Measurements from ENCODE around the gene PADI3.

PADI3 gene

GRCh38 chr1:17230106-17230505, 18.8 kb upstream of the PADI3 start:
- TF ChIP-seq POLR2AphosphoS5 (IDR thresholded peaks at IDR 0.05; ENCODE audit: low read depth, low read length) (no peak), FOXP2 (optimal IDR thresholded peaks at IDR 0.05; ENCODE audit: borderline replicate concordance, extremely low read depth, extremely low read length, insufficient read depth) (no peak), REST (IDR thresholded peaks at IDR 0.05; ENCODE audit: insufficient read depth in 1 of 2, low read depth in 2 of 2, low read length in 2 of 2) (no peak), SIN3A (IDR thresholded peaks at IDR 0.05; ENCODE audit: borderline replicate concordance, insufficient read depth, low read length) (no peak), TAF1 (IDR thresholded peaks at IDR 0.05; ENCODE audit: borderline replicate concordance, insufficient read depth, low read length) (no peak)

DNA sequence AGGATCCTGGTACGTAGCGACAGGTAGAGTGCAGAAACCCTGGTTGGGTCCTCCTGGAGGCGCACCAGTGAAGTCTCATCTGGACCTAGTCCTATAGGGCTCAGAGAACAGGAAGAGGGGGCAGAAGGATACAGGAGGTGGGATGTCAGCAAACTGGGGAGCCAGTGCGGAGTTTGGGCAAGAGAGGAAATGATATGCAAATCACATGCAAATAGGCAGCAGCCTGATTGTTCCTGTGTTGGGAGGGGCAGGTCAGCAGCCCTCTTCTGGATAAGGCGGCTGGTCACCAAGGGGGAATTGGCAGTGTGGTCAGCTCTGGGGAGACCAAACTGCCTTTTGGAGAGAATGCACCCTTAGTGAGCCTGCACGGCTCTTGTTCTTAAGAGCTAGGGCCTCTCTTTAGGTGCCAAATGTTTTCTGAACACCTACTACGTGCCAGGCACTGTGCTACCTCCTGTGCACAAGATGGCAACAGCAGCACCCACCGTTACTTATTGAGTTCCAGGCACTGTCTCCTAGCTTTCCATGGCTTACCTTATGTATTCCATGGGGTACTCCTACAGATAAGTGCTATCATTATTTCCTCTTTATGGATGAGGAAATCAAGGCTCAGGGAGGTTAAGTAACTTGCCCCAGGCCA, 18.1 kb upstream of the PADI3 start:
- no peak for TF ChIP-seq SIN3A (IDR thresholded peaks at IDR 0.05; ENCODE audit: borderline replicate concordance, insufficient read depth, low read length)
- no peak for TF ChIP-seq TAF1 (IDR thresholded peaks at IDR 0.05; ENCODE audit: borderline replicate concordance, insufficient read depth, low read length)
- TF ChIP-seq REST (IDR thresholded peaks at IDR 0.05; ENCODE audit: insufficient read depth in 1 of 2, low read depth in 2 of 2, low read length in 2 of 2): no peak
- TF ChIP-seq POLR2AphosphoS5 (IDR thresholded peaks at IDR 0.05; ENCODE audit: low read depth, low read length): no peak
- TF ChIP-seq FOXP2 (optimal IDR thresholded peaks at IDR 0.05; ENCODE audit: borderline replicate concordance, extremely low read depth, extremely low read length, insufficient read depth): no peak

DNA sequence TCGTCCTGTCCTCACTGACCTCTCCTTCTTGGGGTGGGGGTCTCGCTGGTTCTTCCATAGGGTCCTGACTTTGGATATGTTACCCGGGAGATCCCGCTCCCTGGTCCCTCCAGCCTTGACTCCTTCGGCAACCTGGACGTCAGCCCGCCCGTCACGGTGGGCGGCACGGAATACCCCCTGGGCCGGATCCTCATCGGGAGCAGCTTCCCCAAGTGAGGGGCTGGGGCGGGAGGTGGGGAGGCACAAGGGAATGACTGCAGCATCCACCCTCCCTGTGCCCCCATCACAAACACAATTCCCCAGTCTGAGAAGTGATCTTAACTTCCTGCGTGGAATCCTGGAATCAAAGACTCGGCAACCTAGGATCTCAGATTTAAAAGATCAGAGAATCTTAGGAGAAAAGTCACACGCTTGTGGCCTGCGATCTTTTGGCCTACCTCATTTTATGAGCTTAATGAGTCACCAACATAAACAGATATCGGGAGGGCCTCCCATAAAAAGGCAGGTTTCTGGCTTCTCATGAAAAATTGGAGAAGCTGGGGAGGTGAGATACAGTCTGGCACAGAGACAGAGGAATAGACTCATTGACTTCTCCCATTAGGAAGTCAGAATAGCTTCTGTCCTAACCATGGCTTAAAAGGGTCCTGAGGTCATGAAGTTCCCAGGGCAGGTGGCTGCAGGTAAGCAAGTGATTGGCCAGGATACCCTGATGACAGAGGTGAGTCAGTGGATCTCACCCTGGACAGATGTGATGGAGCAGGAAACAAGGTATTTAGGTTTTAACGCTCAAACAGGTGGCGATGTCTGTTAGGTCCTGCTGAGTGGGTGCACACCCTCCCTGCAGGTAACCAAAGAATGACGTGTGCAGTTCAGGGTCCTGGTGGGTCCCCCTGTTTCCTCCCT, 15.9 kb upstream of the PADI3 start:
- TF ChIP-seq FOXP2 (optimal IDR thresholded peaks at IDR 0.05; ENCODE audit: borderline replicate concordance, extremely low read depth, extremely low read length, insufficient read depth): no peak
- TF ChIP-seq TAF1 (IDR thresholded peaks at IDR 0.05; ENCODE audit: borderline replicate concordance, insufficient read depth, low read length): no peak
- no peak for TF ChIP-seq REST (IDR thresholded peaks at IDR 0.05; ENCODE audit: insufficient read depth in 1 of 2, low read depth in 2 of 2, low read length in 2 of 2)
- no peak for TF ChIP-seq SIN3A (IDR thresholded peaks at IDR 0.05; ENCODE audit: borderline replicate concordance, insufficient read depth, low read length)
- no peak for TF ChIP-seq POLR2AphosphoS5 (IDR thresholded peaks at IDR 0.05; ENCODE audit: low read depth, low read length)

- no peak for TF ChIP-seq FOXP2 (optimal IDR thresholded peaks at IDR 0.05; ENCODE audit: borderline replicate concordance, extremely low read depth, extremely low read length, insufficient read depth)
- TF ChIP-seq TAF1 (IDR thresholded peaks at IDR 0.05; ENCODE audit: borderline replicate concordance, insufficient read depth, low read length): no peak
- no peak for TF ChIP-seq POLR2AphosphoS5 (IDR thresholded peaks at IDR 0.05; ENCODE audit: low read depth, low read length)
- TF ChIP-seq REST (IDR thresholded peaks at IDR 0.05; ENCODE audit: insufficient read depth in 1 of 2, low read depth in 2 of 2, low read length in 2 of 2): no peak
- no peak for TF ChIP-seq SIN3A (IDR thresholded peaks at IDR 0.05; ENCODE audit: borderline replicate concordance, insufficient read depth, low read length)
Observed at GRCh38 chr1:17233675-17234320, 15.1 kb upstream of the PADI3 start.

Measured in PFSK-1 (cell line).